Endothelial cell of umbilical vein (primary cell): ENCODE data around the gene ALDH3A2. TPM values are rescaled to one million over a fixed set of nuclear protein-coding genes. Genes with fewer than 3 reads are reported as not detected.

ENCODE experiments used
- BruUV-seq: library from RNA; stranded (reverse); fragments of 400-500 nt; replicated peaks from 2 replicates; lab custom pipeline; 2021; lab: Mats Ljungman, UMichigan
- CTCF ChIA-PET: fragments of 300-600, 350-600 bp; sonication (Branson Sonifier 250); formaldehyde crosslinking; loops from one replicate; lab custom pipeline; 2021; ENCODE audit warnings: antibody characterized with exemption, inconsistent platforms; lab: Charles Lee
- POLR2A ChIA-PET: fragments of 300-600, 350-600 bp; sonication (Branson Sonifier 250); formaldehyde crosslinking; loops from one replicate; lab custom pipeline; 2021; ENCODE audit warnings: antibody characterized with exemption, inconsistent platforms; lab: Charles Lee
- DNase-seq: peaks from one replicate; pipeline ENCODE4 v3.0.0-alpha.2; 2011; ENCODE audit warnings: low read depth, low spot score
- FAIRE-seq: peaks from 2 replicates; lab custom pipeline; 2011; peaks lifted over from hg19 to GRCh38; lab: Jason Lieb, UNC
- H2AFZ ChIP-seq: 2 replicates; pipeline ENCODE4 v1.6.0; 2012; ENCODE audit warnings: low read depth, low read length, control low read depth, inconsistent platforms
- H3K27ac ChIP-seq: 2 replicates; pipeline ENCODE4 v1.5.1; 2011; ENCODE audit warnings: low read depth, mild to moderate bottlenecking, control low read depth, low read length, moderate library complexity; ENCODE audit not compliant: insufficient read depth
- H3K27me3 ChIP-seq, 2 experiments: 2 replicates each; pipeline versions ENCODE4 v1.6.0 to v1.6.1; 2011; ENCODE audit warnings: low read length in 2 of 2, mixed read lengths in 1 of 2; ENCODE audit not compliant: control insufficient read depth in 2 of 2, insufficient read depth in 2 of 2
- H3K36me3 ChIP-seq, 2 experiments: 2 replicates in 1 of 2; 3 replicates in 1 of 2; pipeline ENCODE4 v1.5.1; 2011; ENCODE audit warnings: low read length in 2 of 2, mild to moderate bottlenecking in 1 of 2, moderate library complexity in 1 of 2; ENCODE audit not compliant: control insufficient read depth in 2 of 2, insufficient read depth in 2 of 2; ENCODE audit errors: extremely low read depth in 1 of 2
- H3K4me1 ChIP-seq: 3 replicates; pipeline ENCODE4 v1.5.1; 2011; ENCODE audit warnings: mild to moderate bottlenecking, low read length; ENCODE audit not compliant: control insufficient read depth, insufficient read depth; ENCODE audit errors: extremely low read depth
- H3K4me2 ChIP-seq: 2 replicates; pipeline ENCODE4 v1.6.1; 2011; ENCODE audit warnings: low read length, control low read depth, mixed read lengths; ENCODE audit not compliant: insufficient read depth
- H3K4me3 ChIP-seq, 3 experiments: fragments of 200-600 bp in 1 of 3; sonication (generic), shearing (Covaris generic) in 1 of 3; replicated peaks in 1 of 3; 2 replicates each; pipeline ENCODE4 v1.5.1; 2011 to 2016; ENCODE audit warnings: control low read depth in 3 of 3, low read length in 3 of 3, mild to moderate bottlenecking in 2 of 3, inconsistent platforms in 1 of 3, low read depth in 1 of 3, moderate library complexity in 1 of 3; ENCODE audit not compliant: insufficient read depth in 1 of 3
- H3K79me2 ChIP-seq: 2 replicates; pipeline ENCODE4 v1.6.0; 2012; ENCODE audit warnings: low read length, inconsistent platforms; ENCODE audit not compliant: control insufficient read depth, insufficient read depth
- H3K9ac ChIP-seq: replicated peaks from 2 replicates; pipeline ENCODE3; 2011; ENCODE audit warnings: low read length, control low read depth; ENCODE audit not compliant: insufficient read depth; ENCODE audit errors: extremely low read depth
- H3K9me1 ChIP-seq: replicated peaks from 3 replicates; pipeline ENCODE4 v1.6.0; 2011; ENCODE audit warnings: mild to moderate bottlenecking, low read length; ENCODE audit not compliant: control insufficient read depth, insufficient read depth; ENCODE audit errors: extremely low read depth
- H3K9me3 ChIP-seq: replicated peaks from 2 replicates; pipeline ENCODE4 v1.5.1; 2012; ENCODE audit warnings: low read length, inconsistent platforms; ENCODE audit not compliant: control insufficient read depth, insufficient read depth
- H4K20me1 ChIP-seq: replicated peaks from 2 replicates; pipeline ENCODE3; 2011; ENCODE audit warnings: mild to moderate bottlenecking, low read length; ENCODE audit not compliant: control insufficient read depth, insufficient read depth; ENCODE audit errors: extremely low read depth
- CTCF ChIP-seq, 2 donors: IDR thresholded peaks; 1 replicate in 1 of 2; 2 replicates in 1 of 2; pipeline ENCODE4 v1.5.1; 2011; ENCODE audit warnings: low read length in 2 of 2, mild to moderate bottlenecking in 2 of 2, moderate library complexity in 2 of 2, control low read depth in 1 of 2, inconsistent platforms in 1 of 2, low read depth in 1 of 2; ENCODE audit not compliant: insufficient read depth in 1 of 2; ENCODE audit errors: extremely low read depth in 1 of 2
- EZH2 ChIP-seq: IDR thresholded peaks from 2 replicates; pipeline ENCODE4 v1.6.1; 2012; ENCODE audit warnings: borderline replicate concordance, low read depth, mild to moderate bottlenecking, moderate library complexity, low read length, inconsistent platforms; ENCODE audit not compliant: severe bottlenecking
- FOS ChIP-seq: IDR thresholded peaks from 2 replicates; pipeline ENCODE4 v1.6.1; 2011; ENCODE audit warnings: mild to moderate bottlenecking, low read length, moderate library complexity, borderline replicate concordance; ENCODE audit not compliant: insufficient read depth
- GATA2 ChIP-seq: IDR thresholded peaks from 2 replicates; pipeline ENCODE4 v1.7.0; 2011; ENCODE audit warnings: low read depth, mild to moderate bottlenecking, moderate library complexity, mixed read lengths, low read length; ENCODE audit not compliant: insufficient read length, insufficient read depth
- JUN ChIP-seq: IDR thresholded peaks from 2 replicates; pipeline ENCODE4 v1.6.1; 2011; ENCODE audit warnings: borderline replicate concordance, low read depth; ENCODE audit not compliant: insufficient read length, insufficient read depth
- MAX ChIP-seq: IDR thresholded peaks from 2 replicates; pipeline ENCODE4 v1.6.1; 2011; ENCODE audit not compliant: insufficient read depth, insufficient read length
- MYC ChIP-seq: IDR thresholded peaks from one replicate; pipeline ENCODE4 v1.6.1; 2011; ENCODE audit warnings: mild to moderate bottlenecking, low read depth, low read length
- POLR2A ChIP-seq: IDR thresholded peaks from 2 replicates; pipeline ENCODE4 v1.6.1; 2012; ENCODE audit warnings: low read depth, mild to moderate bottlenecking, control low read depth, low read length
- POLR2AphosphoS5 ChIP-seq: IDR thresholded peaks from 2 replicates; pipeline ENCODE4 v1.6.1; 2012; ENCODE audit warnings: low read depth, mild to moderate bottlenecking, control low read depth, low read length, moderate library complexity; ENCODE audit not compliant: insufficient read depth
- dilution Hi-C: fragments of 300-500 bp; cut with MboI; formaldehyde crosslinking; loops from one replicate; pipeline ENCODE4 v1.15.0; 2019; ENCODE audit warnings: low sequenced_read_pairs; ENCODE audit not compliant: extremely low pct_ligation_motif_present
- intact Hi-C: fragments of 100-400 bp; cut with micrococcal nuclease; formaldehyde crosslinking; loops from one replicate; pipeline ENCODE4 v1.10.0; 2022
- polyA plus RNA-seq, 4 experiments: library from polyadenylated mRNA; depleted of rRNA in 3 of 4; stranded (reverse) in 3 of 4; unstranded in 1 of 4; fragments of >200 nt; gene quantifications; 2 replicates each; pipeline versions ENCODE4 v1.2.1 to v1.2.3, GENCODE V29; 2011 to 2012; ENCODE audit warnings: missing spikeins in 1 of 4
- total RNA-seq: library from RNA; stranded (reverse); gene quantifications from 2 replicates; pipeline ENCODE4 v1.2.3, GENCODE V29; 2021

ALDH3A2 gene
- total and polyA plus RNA-seq, 2 donors (not counting 3 experiments of a cell fraction or from before 2014, with no cell fraction given): 16.7 to 36.5 TPM

DNA sequence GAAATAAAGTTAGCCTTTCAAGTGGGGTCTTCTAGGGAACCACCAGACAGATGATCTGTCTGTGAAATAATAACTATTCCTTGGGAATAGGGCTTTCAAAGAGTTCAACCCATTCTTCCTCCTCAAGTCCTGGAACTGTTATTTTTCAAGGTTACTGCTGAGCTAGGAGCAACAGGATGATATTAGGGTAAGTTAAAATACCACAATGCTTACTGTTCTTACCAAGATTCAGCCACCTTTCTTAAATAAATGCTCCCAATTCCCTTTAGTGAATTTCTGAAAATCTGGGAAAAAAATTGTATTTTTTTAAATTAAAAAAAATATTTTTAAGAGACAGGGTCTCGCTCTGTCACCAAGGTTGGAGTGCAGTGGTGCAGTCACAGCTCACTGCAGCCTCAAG, 26.9 kb upstream of the ALDH3A2 start:
- no peaks in the 10 kb centered on the region for H3K36me3 ChIP-seq
- H3K4me3 ChIP-seq: no peak overlapping the region
- DNase-seq (no peak), FAIRE-seq (no peak)
- no peaks in the 10 kb centered on the region for H4K20me1 ChIP-seq
- H3K79me2 ChIP-seq: no peaks in the 10 kb centered on the region
- no peak overlapping the region for H3K9ac ChIP-seq
- intact Hi-C loops (no loop called here), dilution Hi-C loops (no loop called here)
- H3K4me1 ChIP-seq: no peaks in the 10 kb centered on the region
- no peak overlapping the region for H3K27ac ChIP-seq
- POLR2A ChIA-PET: no interaction called here
- no peak overlapping the region for H3K4me2 ChIP-seq
- peaks cover 0 to 5% of the 10 kb centered on the region in 2 experiments for H3K27me3 ChIP-seq
- H3K9me1 ChIP-seq: no peaks in the 10 kb centered on the region
- CTCF ChIA-PET: no interaction called here
- no peak overlapping the region for H2AFZ ChIP-seq
- no peaks in the 10 kb centered on the region for H3K9me3 ChIP-seq
- BruUV-seq: no TSS peak
- TF ChIP-seq JUN (no peak), MYC (no peak), FOS (no peak), GATA2 (no peak), MAX (no peak), POLR2AphosphoS5 (no peak), EZH2 (no peak), CTCF (IDR thresholded peaks at IDR 0.05; ENCODE audit: extremely low read depth in 1 of 2, insufficient read depth in 1 of 2, low read depth in 1 of 2, low read length in 2 of 2) (no peak), POLR2A (no peak)
